Transverse colon (tissue), 4 donors: ENCODE data around the gene TMEM14B.
"Not testable (repeated sequence)": the region's sequence is repeated elsewhere in the genome, so short reads cannot be mapped to it uniquely, and the experiment has no call there.

Experiments used
- POLR2A ChIP-seq: fragments of 450-650 bp; IDR thresholded peaks from one replicate; pipeline ENCODE4 v1.6.1; 2016; ENCODE audit warnings: antibody characterized with exemption, mild to moderate bottlenecking, moderate library complexity
- POLR2AphosphoS5 ChIP-seq, 3 donors: sonication (generic); formaldehyde crosslinking; IDR thresholded peaks; one replicate each; pipeline ENCODE4 v1.6.1; 2016; ENCODE audit warnings: antibody characterized with exemption in 3 of 3
- TF ChIP-seq, protein P1 (sequence below), 5 experiments: fragments of 200-600 bp in 3 of 5; fragments of 450-650 bp in 2 of 5; sonication (generic) in 3 of 5; IDR thresholded peaks; 1 replicate in 2 of 5; 2 replicates in 3 of 5; pipeline ENCODE4 v1.5.1; 2016 to 2017; ENCODE audit warnings: antibody characterized with exemption in 5 of 5, inconsistent platforms in 3 of 5, mild to moderate bottlenecking in 2 of 5, moderate library complexity in 1 of 5

DNA sequence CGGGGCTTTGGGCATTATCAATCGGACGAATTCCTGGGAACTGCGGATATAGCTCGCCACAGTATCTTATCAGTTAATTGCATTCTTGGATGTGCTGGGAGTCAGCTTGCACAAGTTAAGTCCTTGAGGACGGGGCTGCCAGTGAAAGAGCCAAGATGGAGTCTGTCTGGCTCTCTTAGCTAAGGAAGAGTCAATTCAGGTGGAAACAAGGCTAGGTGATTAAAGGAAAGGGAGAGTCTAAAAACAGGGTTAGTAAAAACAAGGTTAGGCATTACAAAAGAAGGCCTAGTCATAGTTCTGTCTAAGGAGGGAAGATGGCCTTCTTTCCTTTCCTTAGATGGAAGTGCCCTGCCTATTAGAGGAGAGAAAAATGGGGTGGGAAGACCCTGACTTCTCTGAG, 3.0 kb downstream of the TMEM14B start:
- TF ChIP-seq, protein P1, sequence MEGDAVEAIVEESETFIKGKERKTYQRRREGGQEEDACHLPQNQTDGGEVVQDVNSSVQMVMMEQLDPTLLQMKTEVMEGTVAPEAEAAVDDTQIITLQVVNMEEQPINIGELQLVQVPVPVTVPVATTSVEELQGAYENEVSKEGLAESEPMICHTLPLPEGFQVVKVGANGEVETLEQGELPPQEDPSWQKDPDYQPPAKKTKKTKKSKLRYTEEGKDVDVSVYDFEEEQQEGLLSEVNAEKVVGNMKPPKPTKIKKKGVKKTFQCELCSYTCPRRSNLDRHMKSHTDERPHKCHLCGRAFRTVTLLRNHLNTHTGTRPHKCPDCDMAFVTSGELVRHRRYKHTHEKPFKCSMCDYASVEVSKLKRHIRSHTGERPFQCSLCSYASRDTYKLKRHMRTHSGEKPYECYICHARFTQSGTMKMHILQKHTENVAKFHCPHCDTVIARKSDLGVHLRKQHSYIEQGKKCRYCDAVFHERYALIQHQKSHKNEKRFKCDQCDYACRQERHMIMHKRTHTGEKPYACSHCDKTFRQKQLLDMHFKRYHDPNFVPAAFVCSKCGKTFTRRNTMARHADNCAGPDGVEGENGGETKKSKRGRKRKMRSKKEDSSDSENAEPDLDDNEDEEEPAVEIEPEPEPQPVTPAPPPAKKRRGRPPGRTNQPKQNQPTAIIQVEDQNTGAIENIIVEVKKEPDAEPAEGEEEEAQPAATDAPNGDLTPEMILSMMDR (IDR thresholded peaks at IDR 0.05) = not testable (repeated sequence)
- not testable (repeated sequence) for TF ChIP-seq POLR2A; POLR2AphosphoS5 (IDR thresholded peaks at IDR 0.05)
